ENCODE data around the gene COPS2. TPM values are rescaled to one million over a fixed set of nuclear protein-coding genes. Genes with fewer than 3 reads are reported as not detected.

COPS2 gene
- total RNA-seq, 2 donors from 2014 or later, result 57.1 to 60.9 TPM

- Histone ChIP-seq H3K27me3 (ENCODE audit: control insufficient read depth, insufficient read depth, low read length, poor library complexity, severe bottlenecking) (no peaks in the 10 kb centered on the region), H3K36me3 (ENCODE audit: control insufficient read depth, insufficient read depth, low read length) (no peaks in the 10 kb centered on the region), H3K27ac (ENCODE audit: low read depth, low read length) (no peak overlapping the region), H3K4me3 (ENCODE audit: low read length) (no peak overlapping the region), H3K9ac (ENCODE audit: extremely low read depth, low read length, poor library complexity, severe bottlenecking) (no peak overlapping the region), H3K9me3 (ENCODE audit: control insufficient read depth, low read length) (no peaks in the 10 kb centered on the region), H3K4me1 (ENCODE audit: control insufficient read depth, insufficient read depth, low read length) (no peaks in the 10 kb centered on the region)
- no peaks in the 10 kb centered on the region for H3K27me3 Mint-ChIP-seq (ENCODE audit: insufficient read depth)
- peaks cover 5% of the 10 kb centered on the region for H3K36me3 Mint-ChIP-seq (ENCODE audit: low read depth)
- H3K4me1 Mint-ChIP-seq, result no peaks in the 10 kb centered on the region
- H3K4me3 Mint-ChIP-seq, result no peak overlapping the region
- no peak for TF ChIP-seq CTCF (conservative IDR thresholded peaks at IDR 0.05)
- DNase-seq, result no peak
- no peak overlapping the region for H3K27ac Mint-ChIP-seq
- WGBS, 2 experiments (ENCODE audit: insufficient coverage in 1 of 2, insufficient read length in 1 of 2), result 92% methylated on average over 2 of the region's 2 CpGs; no CpG with 5 or more reads in 1 of the 2 experiments
- H3K9me3 Mint-ChIP-seq, result no peaks in the 10 kb centered on the region
Observed at GRCh38 chr15:49189631-49190030, 34.2 kb upstream of the COPS2 start.

- 100% methylated on average over 2 of the region's 2 CpGs; no CpG with 5 or more reads in 1 of the 2 experiments for WGBS, 2 experiments (ENCODE audit: insufficient coverage in 1 of 2, insufficient read length in 1 of 2)
- no peaks in the 10 kb centered on the region for H3K27me3 Mint-ChIP-seq (ENCODE audit: insufficient read depth)
- no peaks in the 10 kb centered on the region for H3K36me3 ChIP-seq (ENCODE audit: control insufficient read depth, insufficient read depth, low read length)
- H3K9me3 Mint-ChIP-seq, result no peaks in the 10 kb centered on the region
- H3K9me3 ChIP-seq (ENCODE audit: control insufficient read depth, low read length), result no peaks in the 10 kb centered on the region
- H3K4me1 Mint-ChIP-seq, result peaks cover 1% of the 10 kb centered on the region
- H3K27me3 ChIP-seq (ENCODE audit: control insufficient read depth, insufficient read depth, low read length, poor library complexity, severe bottlenecking), result no peaks in the 10 kb centered on the region
- H3K4me3 Mint-ChIP-seq, result no peak overlapping the region
- H3K27ac Mint-ChIP-seq, result no peak overlapping the region
- no peak overlapping the region for H3K27ac ChIP-seq (ENCODE audit: low read depth, low read length)
- no peaks in the 10 kb centered on the region for H3K4me1 ChIP-seq (ENCODE audit: control insufficient read depth, insufficient read depth, low read length)
- H3K9ac ChIP-seq (ENCODE audit: extremely low read depth, low read length, poor library complexity, severe bottlenecking), result no peak overlapping the region
- DNase-seq, result no peak
- H3K4me3 ChIP-seq (ENCODE audit: low read length), result no peak overlapping the region
- H3K36me3 Mint-ChIP-seq (ENCODE audit: low read depth), result peaks cover 5% of the 10 kb centered on the region
- no peak for TF ChIP-seq CTCF (conservative IDR thresholded peaks at IDR 0.05)
Observed at GRCh38 chr15:49188933-49189332, 33.5 kb upstream of the COPS2 start.

GRCh38 chr15:49187549-49188245, 32.3 kb upstream of the COPS2 start:
- no peak for TF ChIP-seq CTCF (conservative IDR thresholded peaks at IDR 0.05)
- Histone ChIP-seq H3K4me3 (ENCODE audit: low read length) (no peak overlapping the region), H3K9me3 (ENCODE audit: control insufficient read depth, low read length) (no peaks in the 10 kb centered on the region), H3K36me3 (ENCODE audit: control insufficient read depth, insufficient read depth, low read length) (no peaks in the 10 kb centered on the region), H3K4me1 (ENCODE audit: control insufficient read depth, insufficient read depth, low read length) (no peaks in the 10 kb centered on the region), H3K27me3 (ENCODE audit: control insufficient read depth, insufficient read depth, low read length, poor library complexity, severe bottlenecking) (no peaks in the 10 kb centered on the region), H3K27ac (ENCODE audit: low read depth, low read length) (peak overlapping the region; percentile 24), H3K9ac (ENCODE audit: extremely low read depth, low read length, poor library complexity, severe bottlenecking) (no peak overlapping the region)
- no peak overlapping the region for H3K4me3 Mint-ChIP-seq
- 86% methylated on average over 2 of the region's 2 CpGs; no CpG with 5 or more reads in 1 of the 2 experiments for WGBS, 2 experiments (ENCODE audit: insufficient coverage in 1 of 2, insufficient read length in 1 of 2)
- no peaks in the 10 kb centered on the region for H3K9me3 Mint-ChIP-seq
- peaks cover 1% of the 10 kb centered on the region for H3K4me1 Mint-ChIP-seq
- H3K27me3 Mint-ChIP-seq (ENCODE audit: insufficient read depth), result no peaks in the 10 kb centered on the region
- H3K27ac Mint-ChIP-seq, result no peak overlapping the region
- peaks cover 7% of the 10 kb centered on the region for H3K36me3 Mint-ChIP-seq (ENCODE audit: low read depth)
- no peak for DNase-seq
